Endothelial cell of umbilical vein (primary cell): ENCODE measurements around the gene EBF4.

ENCODE experiments used
- EZH2 ChIP-seq: IDR thresholded peaks from 2 replicates; pipeline ENCODE4 v1.6.1; 2012; ENCODE audit warnings: borderline replicate concordance, low read depth, mild to moderate bottlenecking, moderate library complexity, low read length, inconsistent platforms; ENCODE audit not compliant: severe bottlenecking
- GATA2 ChIP-seq: IDR thresholded peaks from 2 replicates; pipeline ENCODE4 v1.7.0; 2011; ENCODE audit warnings: low read depth, mild to moderate bottlenecking, moderate library complexity, mixed read lengths, low read length; ENCODE audit not compliant: insufficient read length, insufficient read depth
- JUN ChIP-seq: IDR thresholded peaks from 2 replicates; pipeline ENCODE4 v1.6.1; 2011; ENCODE audit warnings: borderline replicate concordance, low read depth; ENCODE audit not compliant: insufficient read length, insufficient read depth
- TF ChIP-seq, protein P1 (sequence below), 2 donors: IDR thresholded peaks; 1 replicate in 1 of 2; 2 replicates in 1 of 2; pipeline ENCODE4 v1.5.1; 2011; ENCODE audit warnings: low read length in 2 of 2, mild to moderate bottlenecking in 2 of 2, moderate library complexity in 2 of 2, control low read depth in 1 of 2, inconsistent platforms in 1 of 2, low read depth in 1 of 2; ENCODE audit not compliant: insufficient read depth in 1 of 2; ENCODE audit errors: extremely low read depth in 1 of 2
- TF ChIP-seq, protein P2 (sequence below): IDR thresholded peaks from 2 replicates; pipeline ENCODE4 v1.6.1; 2011; ENCODE audit not compliant: insufficient read depth, insufficient read length

DNA sequence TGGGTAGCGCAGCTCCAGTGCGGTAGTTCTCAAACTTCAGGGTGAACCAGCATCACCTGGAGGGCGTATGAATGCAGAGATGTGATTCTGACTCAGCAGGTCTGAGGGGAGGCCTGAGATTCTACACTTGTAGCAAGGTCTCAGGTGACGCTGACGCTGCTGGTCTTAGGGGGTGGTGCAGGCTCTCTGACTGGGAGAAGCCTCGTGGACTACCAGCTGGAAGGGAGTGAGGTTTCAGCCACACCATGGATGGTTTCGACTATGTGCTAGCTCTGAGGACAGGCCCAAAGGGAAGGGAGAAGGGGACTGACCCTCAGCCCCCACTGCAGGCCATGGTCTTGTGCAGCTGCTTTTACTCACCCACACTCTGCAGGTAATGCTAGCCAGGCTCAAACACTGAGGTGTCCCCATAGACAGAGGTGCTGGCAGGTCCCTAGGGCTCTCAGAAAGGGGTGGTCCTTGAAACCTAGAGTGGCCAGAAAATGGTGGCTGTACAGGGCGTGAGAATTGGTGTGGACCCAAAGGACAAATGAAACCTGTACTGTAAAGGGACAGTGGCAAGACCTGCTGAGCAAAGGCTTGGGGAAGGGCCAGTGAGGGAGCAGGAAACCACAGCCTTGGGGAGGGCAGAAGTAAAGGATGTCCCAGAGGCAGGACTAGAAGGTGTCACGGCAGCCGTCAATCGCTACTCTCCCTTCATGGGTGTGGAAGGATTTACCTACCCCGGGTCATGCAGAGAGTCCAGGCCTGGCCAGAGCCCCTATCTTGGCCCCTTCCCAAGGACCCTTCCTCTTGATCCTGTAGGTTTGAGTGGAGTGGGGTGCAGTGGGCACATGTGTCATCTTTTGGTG is 52.7 kb downstream of the EBF4 start:
- TF ChIP-seq JUN (no peak), EZH2 (no peak), GATA2 (no peak)
- TF ChIP-seq, protein P1, sequence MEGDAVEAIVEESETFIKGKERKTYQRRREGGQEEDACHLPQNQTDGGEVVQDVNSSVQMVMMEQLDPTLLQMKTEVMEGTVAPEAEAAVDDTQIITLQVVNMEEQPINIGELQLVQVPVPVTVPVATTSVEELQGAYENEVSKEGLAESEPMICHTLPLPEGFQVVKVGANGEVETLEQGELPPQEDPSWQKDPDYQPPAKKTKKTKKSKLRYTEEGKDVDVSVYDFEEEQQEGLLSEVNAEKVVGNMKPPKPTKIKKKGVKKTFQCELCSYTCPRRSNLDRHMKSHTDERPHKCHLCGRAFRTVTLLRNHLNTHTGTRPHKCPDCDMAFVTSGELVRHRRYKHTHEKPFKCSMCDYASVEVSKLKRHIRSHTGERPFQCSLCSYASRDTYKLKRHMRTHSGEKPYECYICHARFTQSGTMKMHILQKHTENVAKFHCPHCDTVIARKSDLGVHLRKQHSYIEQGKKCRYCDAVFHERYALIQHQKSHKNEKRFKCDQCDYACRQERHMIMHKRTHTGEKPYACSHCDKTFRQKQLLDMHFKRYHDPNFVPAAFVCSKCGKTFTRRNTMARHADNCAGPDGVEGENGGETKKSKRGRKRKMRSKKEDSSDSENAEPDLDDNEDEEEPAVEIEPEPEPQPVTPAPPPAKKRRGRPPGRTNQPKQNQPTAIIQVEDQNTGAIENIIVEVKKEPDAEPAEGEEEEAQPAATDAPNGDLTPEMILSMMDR (IDR thresholded peaks at IDR 0.05; ENCODE audit: extremely low read depth in 1 of 2, insufficient read depth in 1 of 2, low read depth in 1 of 2, low read length in 2 of 2) = no peak
- TF ChIP-seq, protein P2, sequence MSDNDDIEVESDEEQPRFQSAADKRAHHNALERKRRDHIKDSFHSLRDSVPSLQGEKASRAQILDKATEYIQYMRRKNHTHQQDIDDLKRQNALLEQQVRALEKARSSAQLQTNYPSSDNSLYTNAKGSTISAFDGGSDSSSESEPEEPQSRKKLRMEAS = no peak
